SK-N-SH treated with all-trans-retinoic acid at 6 μM for 48 hours (cell line): ENCODE results near the gene TYROBP.

ENCODE experiments used
- ATAC-seq: fragments of 200-7000 bp; cut with Tn5 transposase; 3 replicates; pipeline ENCODE4 v1.9.1; 2020; ENCODE audit warnings: mild to moderate bottlenecking, moderate library complexity
- ARNTL ChIP-seq: fragments of 450-650 bp; formaldehyde crosslinking; IDR thresholded peaks from 2 replicates; pipeline ENCODE4 v1.5.0; 2020; ENCODE audit warnings: low read depth, mild to moderate bottlenecking, moderate library complexity, borderline replicate concordance
- BACH2 ChIP-seq: fragments of 250-450 bp; sonication (Bioruptor Pico); IDR thresholded peaks from 2 replicates; pipeline ENCODE4 v1.9.0; 2021; ENCODE audit warnings: mild to moderate bottlenecking, borderline replicate concordance
- CREB5 ChIP-seq: fragments of 250-450 bp; sonication (Bioruptor Pico); IDR thresholded peaks from 2 replicates; pipeline ENCODE4 v1.5.1; 2020; ENCODE audit warnings: low read depth, mild to moderate bottlenecking, moderate library complexity
- CSDC2 ChIP-seq: fragments of 250-450 bp; sonication (Bioruptor Pico); IDR thresholded peaks from 2 replicates; pipeline ENCODE4 v1.5.0; 2020; ENCODE audit warnings: mild to moderate bottlenecking, moderate library complexity
- CSRNP3 ChIP-seq: fragments of 250-450 bp; sonication (Bioruptor Pico); IDR thresholded peaks from 2 replicates; pipeline ENCODE4 v1.5.1; 2021; ENCODE audit warnings: mild to moderate bottlenecking, moderate library complexity
- ESRRG ChIP-seq: fragments of 250-450 bp; sonication (Bioruptor Pico); IDR thresholded peaks from 2 replicates; pipeline ENCODE4 v1.6.1; 2021; ENCODE audit warnings: mild to moderate bottlenecking
- GLIS3 ChIP-seq: fragments of 250-450 bp; sonication (Bioruptor Pico); IDR thresholded peaks from 2 replicates; pipeline ENCODE4 v1.5.0; 2020; ENCODE audit warnings: mild to moderate bottlenecking, moderate library complexity
- ISL1 ChIP-seq: fragments of 250-450 bp; sonication (Bioruptor Pico); IDR thresholded peaks from 2 replicates; pipeline ENCODE4 v2.1.2; 2022; ENCODE audit warnings: mild to moderate bottlenecking, moderate library complexity
- PATZ1 ChIP-seq: fragments of 250-450 bp; sonication (Bioruptor Pico); IDR thresholded peaks from 2 replicates; pipeline ENCODE4 v1.8.0; 2020; ENCODE audit warnings: mild to moderate bottlenecking, moderate library complexity, borderline replicate concordance
- POU6F1 ChIP-seq: fragments of 250-450 bp; sonication (Bioruptor Pico); IDR thresholded peaks from 2 replicates; pipeline ENCODE4 v1.8.0; 2021; ENCODE audit warnings: low read depth, mild to moderate bottlenecking, moderate library complexity, borderline replicate concordance
- PPARA ChIP-seq: fragments of 250-450 bp; sonication (Bioruptor Pico); IDR thresholded peaks from 2 replicates; pipeline ENCODE4 v1.5.0; 2020; ENCODE audit warnings: mild to moderate bottlenecking, borderline replicate concordance
- RARB ChIP-seq: fragments of 250-450 bp; sonication (Bioruptor Pico); IDR thresholded peaks from 2 replicates; pipeline ENCODE4 v1.8.0; 2021; ENCODE audit warnings: mild to moderate bottlenecking, moderate library complexity
- SNAI2 ChIP-seq: fragments of 250-450 bp; sonication (Bioruptor Pico); IDR thresholded peaks from 2 replicates; pipeline ENCODE4 v1.5.0; 2020; ENCODE audit warnings: mild to moderate bottlenecking, moderate library complexity
- TCF4 ChIP-seq: fragments of 250-450 bp; sonication (Bioruptor Pico); IDR thresholded peaks from 2 replicates; pipeline ENCODE4 v1.8.0; 2021; ENCODE audit warnings: mild to moderate bottlenecking, moderate library complexity, borderline replicate concordance
- TSHZ2 ChIP-seq: fragments of 250-450 bp; sonication (Bioruptor Pico); IDR thresholded peaks from 2 replicates; pipeline ENCODE4 v1.5.0; 2020; ENCODE audit warnings: mild to moderate bottlenecking, moderate library complexity
- ZC3H10 ChIP-seq: fragments of 250-450 bp; sonication (Bioruptor Pico); IDR thresholded peaks from 2 replicates; pipeline ENCODE4 v1.5.1; 2021; ENCODE audit warnings: mild to moderate bottlenecking, moderate library complexity
- ZFP3 ChIP-seq: fragments of 250-450 bp; sonication (Bioruptor Pico); IDR thresholded peaks from 2 replicates; pipeline ENCODE4 v1.5.0; 2020; ENCODE audit warnings: mild to moderate bottlenecking, moderate library complexity
- ZFP30 ChIP-seq: fragments of 450-650 bp; formaldehyde crosslinking; IDR thresholded peaks from 2 replicates; pipeline ENCODE4 v1.5.0; 2022; ENCODE audit warnings: mild to moderate bottlenecking, moderate library complexity
- ZNF565 ChIP-seq: fragments of 450-650 bp; formaldehyde crosslinking; conservative IDR thresholded peaks from 2 replicates; pipeline ENCODE4 v1.5.0; 2020; ENCODE audit warnings: low read depth, mild to moderate bottlenecking, moderate library complexity
- ZNF70 ChIP-seq: fragments of 450-650 bp; formaldehyde crosslinking; IDR thresholded peaks from 2 replicates; pipeline ENCODE4 v1.5.0; 2020; ENCODE audit warnings: mild to moderate bottlenecking, moderate library complexity
- ZNF8 ChIP-seq: fragments of 450-650 bp; formaldehyde crosslinking; IDR thresholded peaks from 2 replicates; pipeline ENCODE4 v1.5.0; 2020; ENCODE audit warnings: mild to moderate bottlenecking, moderate library complexity

Gene TYROBP

GRCh38 chr19:35872180-35872579 is 35.9 kb downstream of the TYROBP start (continued):
- TF ChIP-seq PATZ1 (CRISPR knock-in tag), result no peak
- TF ChIP-seq ZNF70 (CRISPR knock-in tag), result no peak
- TF ChIP-seq CSDC2 (CRISPR knock-in tag), result no peak
- TF ChIP-seq, all 23 proteins: peak for 0

- ATAC-seq, result no peak
- no peak for TF ChIP-seq ZC3H10 (CRISPR knock-in tag)
- TF ChIP-seq BACH2 (CRISPR knock-in tag), result no peak
- TF ChIP-seq PPARA (CRISPR knock-in tag), result no peak
- no peak for TF ChIP-seq CSRNP3 (CRISPR knock-in tag)
- TF ChIP-seq SNAI2 (CRISPR knock-in tag), result no peak
- no peak for TF ChIP-seq POU6F1 (CRISPR knock-in tag)
- TF ChIP-seq PATZ1 (CRISPR knock-in tag), result no peak
- no peak for TF ChIP-seq ESRRG (CRISPR knock-in tag)
- TF ChIP-seq CREB5 (CRISPR knock-in tag), result no peak
- TF ChIP-seq ZNF70 (CRISPR knock-in tag), result no peak
- TF ChIP-seq GLIS3 (CRISPR knock-in tag), result no peak
- no peak for TF ChIP-seq ZNF8
Observed at GRCh38 chr19:35871611-35872010, 36.5 kb downstream of the TYROBP start.

- TF ChIP-seq TCF4 (CRISPR knock-in tag) (no peak), TSHZ2 (no peak), PATZ1 (CRISPR knock-in tag) (no peak), PPARA (CRISPR knock-in tag) (no peak), POU6F1 (CRISPR knock-in tag) (no peak), ZC3H10 (CRISPR knock-in tag) (no peak), ZFP30 (CRISPR knock-in tag) (no peak), RARB (CRISPR knock-in tag) (no peak), ZNF565 (CRISPR knock-in tag) (no peak), ISL1 (no peak), SNAI2 (CRISPR knock-in tag) (no peak), ARNTL (CRISPR knock-in tag) (no peak), CREB5 (CRISPR knock-in tag) (no peak), ZFP3 (CRISPR knock-in tag) (no peak)
- no peak for ATAC-seq
Observed at GRCh38 chr19:35870798-35871197, 37.3 kb downstream of the TYROBP start.
